ENCODE measurements around the gene HBQ1.
"Not testable (repeated sequence)": the region's sequence is repeated elsewhere in the genome, so short reads cannot be mapped to it uniquely, and the experiment has no call there.

Gene HBQ1

GRCh38 chr16:176477-177382 lies 3.5 kb upstream of the HBQ1 start, which contains the start of gene HBA1:
Gene HBA1 (plus strand): TSS chr16:176680. CDS start chr16:176717, 37 bp downstream.
- DNase-seq (ENCODE audit: low read depth) = not testable (repeated sequence)

GRCh38 chr16:177394-177822 lies 2.9 kb upstream of the HBQ1 start:
- no peak for DNase-seq (ENCODE audit: low read depth)

GRCh38 chr16:177981-178667 lies 2.1 kb upstream of the HBQ1 start:
- no peak for DNase-seq (ENCODE audit: low read depth)

- no peak for DNase-seq (ENCODE audit: low read depth)
Observed at GRCh38 chr16:178668-179015, 1.6 kb upstream of the HBQ1 start.

- DNase-seq (ENCODE audit: low read depth) = no peak
Observed at GRCh38 chr16:179211-180092, 807 bp upstream of the HBQ1 start.

- DNase-seq (ENCODE audit: low read depth) = peak; percentile 72
Observed at GRCh38 chr16:180681-181564, 664 bp downstream of the HBQ1 start.

GRCh38 chr16:181565-182021 lies 1.3 kb downstream of the HBQ1 start:
- no peak for DNase-seq (ENCODE audit: low read depth)

GRCh38 chr16:183005-183404 lies 2.7 kb downstream of the HBQ1 start:
- no peak for DNase-seq (ENCODE audit: low read depth)

- no peak for DNase-seq (ENCODE audit: low read depth)
Observed at GRCh38 chr16:185213-185612, 5.0 kb downstream of the HBQ1 start.

- DNase-seq (ENCODE audit: low read depth) = no peak
Observed at GRCh38 chr16:185691-186090, 5.4 kb downstream of the HBQ1 start.

GRCh38 chr16:187330-187729 lies 7.1 kb downstream of the HBQ1 start:
- DNase-seq (ENCODE audit: low read depth) = no peak

GRCh38 chr16:188674-189073 lies 8.4 kb downstream of the HBQ1 start:
- no peak for DNase-seq (ENCODE audit: low read depth)

- DNase-seq (ENCODE audit: low read depth) = no peak
Observed at GRCh38 chr16:189604-190186, 9.4 kb downstream of the HBQ1 start.

- no peak for DNase-seq (ENCODE audit: low read depth)
Observed at GRCh38 chr16:191831-192230, 11.6 kb downstream of the HBQ1 start.

GRCh38 chr16:192686-193085 lies 12.4 kb downstream of the HBQ1 start:
- DNase-seq (ENCODE audit: low read depth) = no peak

GRCh38 chr16:193441-193840 lies 13.2 kb downstream of the HBQ1 start:
- DNase-seq (ENCODE audit: low read depth) = no peak

GRCh38 chr16:194516-194915 lies 14.3 kb downstream of the HBQ1 start:
- DNase-seq (ENCODE audit: low read depth) = no peak

- no peak for DNase-seq (ENCODE audit: low read depth)
Observed at GRCh38 chr16:200388-200787, 20.1 kb downstream of the HBQ1 start.

GRCh38 chr16:203246-203645 lies 23.0 kb downstream of the HBQ1 start:
- DNase-seq (ENCODE audit: low read depth) = no peak

- DNase-seq (ENCODE audit: low read depth) = not testable (repeated sequence)
Observed at GRCh38 chr16:204046-204445, 23.8 kb downstream of the HBQ1 start.

GRCh38 chr16:209359-209758 lies 29.1 kb downstream of the HBQ1 start:
- DNase-seq (ENCODE audit: low read depth) = not testable (repeated sequence)
